GM19193 (cell line): ENCODE data around the gene SMOC1.

ENCODE experiments used
- POLR2A ChIP-seq: IDR thresholded peaks from 4 replicates; pipeline ENCODE4 v1.6.1; 2011; ENCODE audit not compliant: insufficient read depth, insufficient read length; ENCODE audit errors: extremely low read depth

The SMOC1 gene

GRCh38 chr14:69938751-69939150 is 59.5 kb downstream of the SMOC1 start:
- no peak for TF ChIP-seq POLR2A

- no peak for TF ChIP-seq POLR2A
Observed at GRCh38 chr14:69941768-69942742, 62.8 kb downstream of the SMOC1 start.

- no peak for TF ChIP-seq POLR2A
Observed at GRCh38 chr14:69943084-69943780, 64.0 kb downstream of the SMOC1 start.

GRCh38 chr14:69945347-69945746 is 66.1 kb downstream of the SMOC1 start:
- no peak for TF ChIP-seq POLR2A

- no peak for TF ChIP-seq POLR2A
Observed at GRCh38 chr14:69945912-69946311, 66.7 kb downstream of the SMOC1 start.

- no peak for TF ChIP-seq POLR2A
Observed at GRCh38 chr14:69948351-69948750, 69.1 kb downstream of the SMOC1 start.

- no peak for TF ChIP-seq POLR2A
Observed at GRCh38 chr14:69951263-69951662, 72.0 kb downstream of the SMOC1 start.

GRCh38 chr14:69951935-69952334 is 72.7 kb downstream of the SMOC1 start:
- TF ChIP-seq POLR2A = no peak

GRCh38 chr14:69953266-69953915 is 74.2 kb downstream of the SMOC1 start:
- no peak for TF ChIP-seq POLR2A

- no peak for TF ChIP-seq POLR2A
Observed at GRCh38 chr14:69955855-69956845, 76.9 kb downstream of the SMOC1 start.

GRCh38 chr14:69956970-69957369 is 77.8 kb downstream of the SMOC1 start:
- TF ChIP-seq POLR2A = no peak

- no peak for TF ChIP-seq POLR2A
Observed at GRCh38 chr14:69957986-69958385, 78.8 kb downstream of the SMOC1 start.

GRCh38 chr14:69959136-69959535 is 79.9 kb downstream of the SMOC1 start:
- TF ChIP-seq POLR2A = no peak

- no peak for TF ChIP-seq POLR2A
Observed at GRCh38 chr14:69960296-69960695, 81.1 kb downstream of the SMOC1 start.
